Endometrial microvascular endothelial cells (primary cell): Measurements from ENCODE around the gene C19orf47. TPM values are rescaled to one million over a fixed set of nuclear protein-coding genes. Genes with fewer than 3 reads are reported as not detected.
"Not testable (repeated sequence)": the region's sequence is repeated elsewhere in the genome, so short reads cannot be mapped to it uniquely, and the experiment has no call there.

Experiments used
- in situ Hi-C: cut with HindIII; loops from 2 replicates; pipeline ENCODE4 v1.10.0; 2017; ENCODE audit warnings: low sequenced_read_pairs, low pct_unique_long_range_greater_than_20kb; ENCODE audit errors: inconsistent ontology term
- total RNA-seq: library from RNA; depleted of rRNA; stranded (reverse); fragments of >200 nt; gene quantifications from one replicate; pipeline ENCODE4 v1.2.3, GENCODE V29; 2015; ENCODE audit errors: inconsistent ontology term

C19orf47 gene
- total RNA-seq, 1 donor from 2014 or later = 14.3 TPM

GRCh38 chr19:40357640-40358039 is 9.4 kb upstream of the C19orf47 start:
- in situ Hi-C loops = no loop called here

- in situ Hi-C loops = no loop called here
Observed at GRCh38 chr19:40356681-40357595, 8.7 kb upstream of the C19orf47 start.

- in situ Hi-C loops = no loop called here
Observed at GRCh38 chr19:40355975-40356680, 7.9 kb upstream of the C19orf47 start.

GRCh38 chr19:40348961-40349507 is 837 bp upstream of the C19orf47 start:
- in situ Hi-C loops = no loop called here

GRCh38 chr19:40344422-40344821 is 3.8 kb downstream of the C19orf47 start:
- in situ Hi-C loops = no loop called here

- in situ Hi-C loops = no loop called here
Observed at GRCh38 chr19:40342644-40343311, 5.4 kb downstream of the C19orf47 start.

- in situ Hi-C loops = no loop called here
Observed at GRCh38 chr19:40341601-40342482, 6.4 kb downstream of the C19orf47 start.

GRCh38 chr19:40339018-40339728 is 9.0 kb downstream of the C19orf47 start:
- in situ Hi-C loops = no loop called here

- in situ Hi-C loops = no loop called here
Observed at GRCh38 chr19:40337594-40337993, 10.6 kb downstream of the C19orf47 start.

- in situ Hi-C loops = no loop called here
Observed at GRCh38 chr19:40337107-40337506, 11.1 kb downstream of the C19orf47 start.

GRCh38 chr19:40336601-40336900 is 11.6 kb downstream of the C19orf47 start:
- in situ Hi-C loops = no loop called here

GRCh38 chr19:40335855-40336600 is 12.2 kb downstream of the C19orf47 start:
- in situ Hi-C loops = no loop called here

GRCh38 chr19:40335101-40335500 is 13.1 kb downstream of the C19orf47 start:
- in situ Hi-C loops = no loop called here

GRCh38 chr19:40333083-40333482 is 15.1 kb downstream of the C19orf47 start:
- in situ Hi-C loops = not testable (repeated sequence)

- in situ Hi-C loops = no loop called here
Observed at GRCh38 chr19:40332669-40333068, 15.5 kb downstream of the C19orf47 start.

GRCh38 chr19:40331052-40331451 is 17.1 kb downstream of the C19orf47 start:
- in situ Hi-C loops = no loop called here

- in situ Hi-C loops = no loop called here
Observed at GRCh38 chr19:40326201-40326600, 22.0 kb downstream of the C19orf47 start.
